ENCODE measurements around the gene TGFA. TPM values are rescaled to one million over a fixed set of nuclear protein-coding genes. Genes with fewer than 3 reads are reported as not detected.
A peak's percentile ranks its signal among the peaks of the same experiment; 100 is the strongest.

Gene TGFA
- 1.1 and 1.4 TPM in 2 replicates for total RNA-seq
- long read RNA-seq, partial matches to known transcripts = 0 of 1 reads
- long read RNA-seq, other reads (novel, unspliced or antisense) = 1 of 1 reads

GRCh38 chr2:70553584-70554337 lies at the start of gene TGFA:
TGFA (minus strand) TSS chr2:70553826; CDS start chr2:70553767, 59 bp downstream.
- no peaks in the 10 kb centered on the region for H3K9me3 Mint-ChIP-seq
- H3K36me3 Mint-ChIP-seq (ENCODE audit: low read depth) = no peaks in the 10 kb centered on the region
- peak; percentile 73 for TF ChIP-seq CTCF (conservative IDR thresholded peaks at IDR 0.05)
- H3K27ac Mint-ChIP-seq (ENCODE audit: unreplicated experiment) = no peak within 1 kb of the TSS
- DNase-seq (ENCODE audit: low read depth, low spot score) = peak; percentile 58
- peak within 1 kb of the TSS; percentile 85 for H3K4me3 Mint-ChIP-seq
- peaks cover 48% of the 10 kb centered on the region for H3K4me1 Mint-ChIP-seq
- H3K27me3 Mint-ChIP-seq (ENCODE audit: low read depth) = peaks cover 76% of the 10 kb centered on the region

GRCh38 chr2:70603066-70603465 lies 49.4 kb upstream of the TGFA start:
- Mint-ChIP-seq H3K27ac (ENCODE audit: unreplicated experiment) (no peak overlapping the region), H3K9me3 (peaks cover 3% of the 10 kb centered on the region), H3K27me3 (ENCODE audit: low read depth) (no peaks in the 10 kb centered on the region), H3K4me3 (no peak overlapping the region), H3K36me3 (ENCODE audit: low read depth) (peaks cover 2% of the 10 kb centered on the region), H3K4me1 (peaks cover 7% of the 10 kb centered on the region)
- DNase-seq (ENCODE audit: low read depth, low spot score) = no peak
- TF ChIP-seq CTCF (conservative IDR thresholded peaks at IDR 0.05) = peak; percentile 44

- Mint-ChIP-seq H3K36me3 (ENCODE audit: low read depth) (peaks cover 2% of the 10 kb centered on the region), H3K4me1 (no peaks in the 10 kb centered on the region), H3K9me3 (peaks cover 8% of the 10 kb centered on the region), H3K4me3 (no peak overlapping the region), H3K27me3 (ENCODE audit: low read depth) (no peaks in the 10 kb centered on the region), H3K27ac (ENCODE audit: unreplicated experiment) (no peak overlapping the region)
- DNase-seq (ENCODE audit: low read depth, low spot score) = no peak
- TF ChIP-seq CTCF (conservative IDR thresholded peaks at IDR 0.05) = no peak
These were observed 44.6 kb upstream of the TGFA start for GRCh38 chr2:70598197-70598596.

GRCh38 chr2:70596739-70597138 lies 43.1 kb upstream of the TGFA start:
- Mint-ChIP-seq H3K27ac (ENCODE audit: unreplicated experiment) (no peak overlapping the region), H3K4me3 (no peak overlapping the region), H3K9me3 (peaks cover 8% of the 10 kb centered on the region), H3K27me3 (ENCODE audit: low read depth) (no peaks in the 10 kb centered on the region), H3K4me1 (no peaks in the 10 kb centered on the region), H3K36me3 (ENCODE audit: low read depth) (peaks cover 2% of the 10 kb centered on the region)
- TF ChIP-seq CTCF (conservative IDR thresholded peaks at IDR 0.05) = no peak
- no peak for DNase-seq (ENCODE audit: low read depth, low spot score)

GRCh38 chr2:70596293-70596692 lies 42.7 kb upstream of the TGFA start:
- no peaks in the 10 kb centered on the region for H3K27me3 Mint-ChIP-seq (ENCODE audit: low read depth)
- no peak overlapping the region for H3K27ac Mint-ChIP-seq (ENCODE audit: unreplicated experiment)
- no peak for DNase-seq (ENCODE audit: low read depth, low spot score)
- peaks cover 2% of the 10 kb centered on the region for H3K36me3 Mint-ChIP-seq (ENCODE audit: low read depth)
- H3K9me3 Mint-ChIP-seq = peaks cover 8% of the 10 kb centered on the region
- TF ChIP-seq CTCF (conservative IDR thresholded peaks at IDR 0.05) = no peak
- no peaks in the 10 kb centered on the region for H3K4me1 Mint-ChIP-seq
- no peak overlapping the region for H3K4me3 Mint-ChIP-seq

Measured in neural crest cell (in vitro differentiated cells).